Mesenchymal stem cell (in vitro differentiated cells and primary cell): ENCODE results near the gene SPATA13.

Experiments
- DNase-seq: peaks from one replicate; pipeline ENCODE4 v3.0.0-alpha.2; 2013
- H2AFZ ChIP-seq: one replicate; pipeline ENCODE4 v1.6.1; 2013; ENCODE audit warnings: low read depth, mild to moderate bottlenecking, control low read depth, inconsistent platforms, low read length, moderate library complexity
- H2AK5ac ChIP-seq: 2 replicates; pipeline ENCODE4 v1.6.1; 2013; ENCODE audit warnings: low read length, moderate library complexity, mild to moderate bottlenecking, inconsistent platforms; ENCODE audit not compliant: severe bottlenecking
- H2BK120ac ChIP-seq: one replicate; pipeline ENCODE4 v1.6.1; 2013; ENCODE audit warnings: low read depth, mild to moderate bottlenecking, inconsistent platforms, low read length, moderate library complexity
- H2BK12ac ChIP-seq, 2 experiments: one replicate each; pipeline ENCODE4 v1.6.1; 2013; ENCODE audit warnings: inconsistent platforms in 2 of 2, low read length in 2 of 2, mild to moderate bottlenecking in 2 of 2, moderate library complexity in 2 of 2, control low read depth in 1 of 2
- H2BK15ac ChIP-seq: one replicate; pipeline ENCODE4 v1.6.1; 2013; ENCODE audit warnings: mild to moderate bottlenecking, low read depth, inconsistent platforms; ENCODE audit not compliant: poor library complexity, severe bottlenecking
- H2BK5ac ChIP-seq: 2 replicates; pipeline ENCODE4 v1.6.1; 2013; ENCODE audit warnings: low read depth, mild to moderate bottlenecking, low read length, control low read depth, inconsistent platforms; ENCODE audit not compliant: poor library complexity, severe bottlenecking
- H3K14ac ChIP-seq, 2 experiments: one replicate each; pipeline ENCODE4 v1.6.1; 2013; ENCODE audit warnings: inconsistent platforms in 2 of 2, low read length in 2 of 2, control low read depth in 1 of 2, mild to moderate bottlenecking in 1 of 2, moderate library complexity in 1 of 2
- H3K18ac ChIP-seq, 2 experiments: one replicate each; pipeline ENCODE4 v1.6.1; 2013; ENCODE audit warnings: inconsistent platforms in 2 of 2, low read length in 2 of 2, control low read depth in 1 of 2, low read depth in 1 of 2, mild to moderate bottlenecking in 1 of 2
- H3K23ac ChIP-seq, 2 experiments: one replicate each; pipeline ENCODE4 v1.6.1; 2013; ENCODE audit warnings: inconsistent platforms in 2 of 2, low read length in 2 of 2, mild to moderate bottlenecking in 2 of 2, moderate library complexity in 2 of 2, control low read depth in 1 of 2
- H3K27ac ChIP-seq: 2 replicates; pipeline ENCODE4 v1.5.1; 2013; ENCODE audit warnings: mild to moderate bottlenecking, moderate library complexity, low read length, control low read depth, inconsistent platforms; ENCODE audit not compliant: poor library complexity, severe bottlenecking
- H3K27me3 ChIP-seq, 2 experiments: 2 replicates each; pipeline versions ENCODE4 v1.6.1 to v1.7.0; 2013; ENCODE audit warnings: low read length in 2 of 2, mild to moderate bottlenecking in 2 of 2, moderate library complexity in 2 of 2, control low read depth in 1 of 2, inconsistent platforms in 1 of 2; ENCODE audit not compliant: control insufficient read depth in 1 of 2, insufficient read depth in 1 of 2
- H3K36me3 ChIP-seq, 2 experiments: 2 replicates each; pipeline versions ENCODE4 v1.6.1 to v1.7.0; 2013; ENCODE audit warnings: low read length in 2 of 2, control low read depth in 1 of 2, inconsistent platforms in 1 of 2, low read depth in 1 of 2, mild to moderate bottlenecking in 1 of 2; ENCODE audit not compliant: insufficient read depth in 2 of 2, control insufficient read depth in 1 of 2
- H3K4ac ChIP-seq, 2 experiments: one replicate each; pipeline ENCODE4 v1.6.1; 2013; ENCODE audit warnings: inconsistent platforms in 2 of 2, low read length in 2 of 2, mild to moderate bottlenecking in 2 of 2, moderate library complexity in 2 of 2, control low read depth in 1 of 2, low read depth in 1 of 2
- H3K4me1 ChIP-seq: 2 replicates; pipeline ENCODE4 v1.6.1; 2013; ENCODE audit warnings: low read depth, low read length, control low read depth; ENCODE audit not compliant: control insufficient read depth, insufficient read depth
- H3K4me2 ChIP-seq: 2 replicates; pipeline ENCODE4 v1.6.1; 2013; ENCODE audit warnings: low read length, mild to moderate bottlenecking, inconsistent platforms; ENCODE audit not compliant: poor library complexity, severe bottlenecking
- H3K4me3 ChIP-seq, 2 experiments: 2 replicates each; pipeline versions ENCODE4 v1.5.1 to v1.7.0; 2013; ENCODE audit warnings: low read length in 2 of 2, mild to moderate bottlenecking in 2 of 2, control low read depth in 1 of 2, low read depth in 1 of 2; ENCODE audit not compliant: insufficient read depth in 1 of 2
- H3K79me1 ChIP-seq: replicated peaks from 2 replicates; pipeline ENCODE4 v1.6.1; 2013; ENCODE audit warnings: mild to moderate bottlenecking, control low read depth, low read length, inconsistent platforms; ENCODE audit not compliant: poor library complexity, severe bottlenecking
- H3K9ac ChIP-seq: 2 replicates; pipeline ENCODE4 v1.7.0; 2013; ENCODE audit warnings: mild to moderate bottlenecking, low read length, moderate library complexity
- H3K9me3 ChIP-seq: 2 replicates; pipeline ENCODE4 v1.7.0; 2013; ENCODE audit warnings: mild to moderate bottlenecking, low read length; ENCODE audit not compliant: control insufficient read depth
- H4K8ac ChIP-seq: one replicate; pipeline ENCODE4 v1.6.1; 2013; ENCODE audit warnings: inconsistent platforms, mild to moderate bottlenecking, low read length, moderate library complexity
- H4K91ac ChIP-seq: one replicate; pipeline ENCODE4 v1.6.1; 2013; ENCODE audit warnings: mild to moderate bottlenecking, low read length, inconsistent platforms
- WGBS: methylation state at CpG from one replicate; pipeline ENCODE4 v1.1.7; 2013; ENCODE audit warnings: mixed read lengths; 5-methylcytosine and 5-hydroxymethylcytosine counted together

SPATA13 gene

GRCh38 chr13:24220086-24220703, 59.7 kb downstream of the SPATA13 start:
- Histone ChIP-seq H3K27me3 (no peaks in the 10 kb centered on the region), H3K23ac (no peak overlapping the region), H3K79me1 (peaks cover 2% of the 10 kb centered on the region)

GRCh38 chr13:24221007-24221406, 60.5 kb downstream of the SPATA13 start:
- Histone ChIP-seq H2BK120ac (no peak overlapping the region), H4K8ac (no peak overlapping the region), H3K79me1 (peaks cover 2% of the 10 kb centered on the region), H3K9ac (no peak overlapping the region), H3K4me2 (no peak overlapping the region), H3K9me3 (no peaks in the 10 kb centered on the region), H2BK12ac (no peak overlapping the region), H2BK15ac (no peak overlapping the region), H3K23ac (no peak overlapping the region), H3K4ac (no peak overlapping the region), H3K4me1 (peaks cover 11% of the 10 kb centered on the region), H3K27ac (no peak overlapping the region), H2AFZ (no peak overlapping the region), H3K27me3 (no peaks in the 10 kb centered on the region), H2AK5ac (no peak overlapping the region), H2BK5ac (no peak overlapping the region), H3K4me3 (no peak overlapping the region), H3K14ac (no peak overlapping the region), H3K36me3 (peaks cover 3 to 18% of the 10 kb centered on the region in 2 experiments), H3K18ac (no peak overlapping the region), H4K91ac (no peak overlapping the region)
- WGBS, result 85% methylated on average over 2 of the region's 2 CpGs
- DNase-seq, result peak; percentile 45

More at GRCh38 chr13:24220086-24220703, 59.7 kb downstream of the SPATA13 start:
- Histone ChIP-seq H3K4ac (no peak overlapping the region), H3K9ac (no peak overlapping the region), H3K36me3 (peaks cover 0 to 15% of the 10 kb centered on the region in 2 experiments), H2AK5ac (no peak overlapping the region), H3K4me3 (no peak overlapping the region), H3K9me3 (no peaks in the 10 kb centered on the region), H3K4me1 (peaks cover 14% of the 10 kb centered on the region), H3K18ac (peak overlapping the region in 1 of 2 experiments; percentile 30), H3K14ac (no peak overlapping the region), H2BK120ac (no peak overlapping the region), H4K91ac (no peak overlapping the region), H2BK5ac (no peak overlapping the region), H2BK15ac (no peak overlapping the region), H2AFZ (no peak overlapping the region), H3K27ac (no peak overlapping the region), H2BK12ac (no peak overlapping the region), H3K4me2 (no peak overlapping the region), H4K8ac (no peak overlapping the region)
- peak; percentile 86 for DNase-seq
- WGBS, result 67% methylated on average over 6 of the region's 6 CpGs

DNA sequence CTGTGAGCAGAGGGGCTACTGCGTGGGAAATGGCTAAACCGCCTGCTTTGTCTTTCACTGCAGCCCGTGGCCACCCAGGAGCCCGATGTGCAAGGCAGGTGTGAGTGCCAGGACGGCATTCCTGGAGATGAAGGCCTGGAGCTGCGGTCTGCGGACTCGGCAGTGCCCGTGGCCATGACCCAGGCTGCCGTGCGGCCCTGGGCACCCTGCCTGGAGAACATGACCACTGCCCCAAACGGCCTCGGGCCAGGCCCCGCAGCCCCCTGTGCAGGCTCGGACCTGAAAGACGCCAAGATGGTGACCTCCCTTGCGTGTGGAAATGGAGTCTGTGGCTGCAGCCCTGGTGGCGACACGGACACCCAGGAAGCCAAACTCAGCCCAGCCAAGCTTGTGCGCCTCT, 62.2 kb downstream of the SPATA13 start:
- DNase-seq, result no peak
- H3K4me3 ChIP-seq, result no peak overlapping the region
- no peaks in the 10 kb centered on the region for H3K27me3 ChIP-seq
- peaks cover 5% of the 10 kb centered on the region for H3K79me1 ChIP-seq
- H2AK5ac ChIP-seq, result no peak overlapping the region
- H3K4me1 ChIP-seq, result peaks cover 8% of the 10 kb centered on the region
- 96% methylated on average over 20 of the region's 20 CpGs for WGBS
- H2AFZ ChIP-seq, result no peak overlapping the region
- no peak overlapping the region for H2BK12ac ChIP-seq
- H2BK120ac ChIP-seq, result no peak overlapping the region
- H2BK15ac ChIP-seq, result no peak overlapping the region
- no peak overlapping the region for H4K8ac ChIP-seq
- no peak overlapping the region for H3K18ac ChIP-seq
- H2BK5ac ChIP-seq, result no peak overlapping the region
- H3K9ac ChIP-seq, result no peak overlapping the region
- no peak overlapping the region for H3K14ac ChIP-seq
- no peak overlapping the region for H4K91ac ChIP-seq
- H3K4me2 ChIP-seq, result no peak overlapping the region
- no peaks in the 10 kb centered on the region for H3K9me3 ChIP-seq
- no peak overlapping the region for H3K27ac ChIP-seq
- peaks cover 3 to 18% of the 10 kb centered on the region in 2 experiments for H3K36me3 ChIP-seq
- no peak overlapping the region for H3K23ac ChIP-seq
- no peak overlapping the region for H3K4ac ChIP-seq

GRCh38 chr13:24223341-24224231, 63.1 kb downstream of the SPATA13 start:
- Histone ChIP-seq H3K14ac (no peak overlapping the region), H3K4ac (no peak overlapping the region), H2AK5ac (no peak overlapping the region), H4K91ac (no peak overlapping the region), H3K4me1 (peaks cover 4% of the 10 kb centered on the region), H4K8ac (no peak overlapping the region), H3K4me3 (no peak overlapping the region), H3K27me3 (no peaks in the 10 kb centered on the region), H3K4me2 (no peak overlapping the region), H2BK120ac (no peak overlapping the region), H3K23ac (no peak overlapping the region), H3K36me3 (peaks cover 3 to 18% of the 10 kb centered on the region in 2 experiments), H2BK5ac (no peak overlapping the region), H2AFZ (no peak overlapping the region), H3K79me1 (peaks cover 5% of the 10 kb centered on the region), H3K18ac (no peak overlapping the region), H2BK15ac (no peak overlapping the region), H3K9ac (no peak overlapping the region), H3K9me3 (no peaks in the 10 kb centered on the region), H3K27ac (no peak overlapping the region), H2BK12ac (no peak overlapping the region)
- 97% methylated on average over 42 of the region's 42 CpGs for WGBS
- DNase-seq, result no peak
